NCI-H748 (cell line): ENCODE data around the gene EVA1A.

ENCODE experiments used
- DNase-seq: peaks from one replicate; lab custom pipeline; 2025; ENCODE audit not compliant: unreplicated experiment; lab: John Stamatoyannopoulos, UW

The EVA1A gene

GRCh38 chr2:75545387-75545786, 15.4 kb downstream of the EVA1A start:
- no peak for DNase-seq

DNA sequence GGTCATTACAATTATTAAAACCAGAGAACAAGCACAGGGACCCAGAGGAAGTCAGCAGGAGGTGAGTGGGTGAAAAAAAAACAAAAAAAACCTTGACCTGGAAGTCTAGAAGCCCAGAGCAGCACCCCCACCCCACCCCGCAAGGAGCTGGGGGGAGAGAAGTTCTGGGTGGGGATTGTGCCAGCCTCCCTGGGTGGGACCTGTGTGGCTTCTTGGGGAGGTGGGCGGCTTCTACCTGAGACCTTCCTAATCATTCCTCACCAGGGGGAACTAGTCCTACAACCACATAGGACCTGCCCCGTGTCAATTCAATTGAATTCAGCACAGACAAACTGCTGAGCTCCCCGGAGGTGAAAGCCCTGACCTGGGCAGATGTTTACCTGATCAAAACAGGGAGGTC, 17.3 kb downstream of the EVA1A start:
- no peak for DNase-seq

DNA sequence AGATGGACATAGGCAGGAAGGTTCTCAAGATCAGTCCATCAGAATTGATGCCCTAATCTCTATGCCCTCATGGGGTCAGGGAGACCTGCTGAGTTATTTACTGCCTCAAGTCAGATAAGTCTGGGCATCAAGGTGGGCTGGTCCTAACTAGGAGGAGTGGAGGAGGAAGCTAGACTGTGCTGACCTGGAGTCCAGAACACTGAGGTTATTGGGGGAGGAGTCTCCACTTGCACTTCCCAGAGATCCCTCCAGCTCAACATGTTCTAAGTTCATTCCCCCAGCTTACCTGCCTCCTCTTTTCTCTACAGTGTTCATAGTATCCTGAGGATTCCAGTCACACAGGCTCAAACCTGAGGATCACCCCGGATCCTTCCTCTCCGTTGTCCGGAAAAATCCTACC, 19.3 kb downstream of the EVA1A start:
- DNase-seq, result no peak

GRCh38 chr2:75540994-75541393, 19.7 kb downstream of the EVA1A start:
- DNase-seq, result no peak

- no peak for DNase-seq
Observed at GRCh38 chr2:75539955-75540716, 20.6 kb downstream of the EVA1A start.

DNA sequence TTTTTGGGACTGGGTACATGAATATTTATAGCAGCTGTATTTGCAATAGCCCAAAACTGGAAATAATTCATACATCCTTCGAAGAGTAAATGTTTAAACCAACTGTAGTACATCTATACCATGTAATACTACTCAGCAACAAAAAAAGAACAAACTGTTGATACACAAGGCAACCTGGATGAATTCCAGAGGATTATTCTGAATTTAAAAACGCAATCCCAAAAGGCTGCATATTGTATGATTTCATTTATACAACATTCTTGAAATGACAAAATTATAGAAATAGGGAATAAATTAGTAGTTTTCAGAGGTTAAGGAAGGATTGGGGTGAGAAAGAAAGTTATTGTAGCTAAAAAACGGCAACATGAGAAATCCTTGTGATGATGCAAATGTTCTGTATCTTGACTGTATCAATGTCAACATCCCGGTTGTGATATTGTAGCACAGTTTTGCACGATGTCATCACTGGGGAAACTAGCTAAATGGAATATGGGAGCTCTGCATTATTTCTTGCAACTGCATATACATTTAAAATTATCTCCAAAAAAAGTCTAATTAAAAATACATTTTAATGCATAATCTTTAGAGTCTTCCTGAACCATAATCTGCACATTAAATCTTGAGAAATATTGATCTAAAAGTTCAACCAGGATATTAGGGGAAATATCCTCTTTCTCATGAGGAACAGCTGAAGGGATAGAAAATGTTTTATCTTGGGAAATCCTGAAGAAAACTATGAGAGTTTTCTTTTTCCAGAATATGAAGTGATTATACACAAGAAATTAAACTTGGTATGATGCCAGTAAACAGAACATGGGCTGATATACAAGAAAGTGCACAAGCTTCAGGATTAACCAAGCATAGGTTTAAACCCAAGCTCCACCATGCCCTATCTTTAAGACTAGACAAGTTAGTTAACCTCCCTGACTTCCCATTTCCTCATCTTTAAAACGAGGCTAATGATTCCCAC, 21.9 kb downstream of the EVA1A start:
- no peak for DNase-seq

DNA sequence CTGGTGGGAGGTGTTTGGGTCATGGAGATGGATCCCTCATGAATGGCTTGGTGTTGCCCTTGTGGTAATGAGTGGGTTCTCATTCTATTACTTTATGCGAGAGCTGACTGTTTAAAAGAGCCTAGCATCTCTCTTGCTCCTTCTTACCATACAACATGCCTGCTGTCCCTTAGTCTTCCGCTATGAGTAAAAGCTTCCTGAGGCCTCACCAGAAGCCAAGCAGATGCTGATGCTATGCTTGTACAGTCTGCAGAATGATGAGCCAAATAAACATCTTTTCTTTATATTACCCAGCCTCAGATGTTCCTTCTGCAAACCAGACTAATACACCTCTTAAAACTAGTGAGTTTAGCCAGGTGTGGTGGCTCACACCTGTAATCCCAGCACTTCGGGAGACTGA, 23.1 kb downstream of the EVA1A start:
- no peak for DNase-seq

GRCh38 chr2:75533135-75533534, 27.6 kb downstream of the EVA1A start:
- DNase-seq, result no peak

DNA sequence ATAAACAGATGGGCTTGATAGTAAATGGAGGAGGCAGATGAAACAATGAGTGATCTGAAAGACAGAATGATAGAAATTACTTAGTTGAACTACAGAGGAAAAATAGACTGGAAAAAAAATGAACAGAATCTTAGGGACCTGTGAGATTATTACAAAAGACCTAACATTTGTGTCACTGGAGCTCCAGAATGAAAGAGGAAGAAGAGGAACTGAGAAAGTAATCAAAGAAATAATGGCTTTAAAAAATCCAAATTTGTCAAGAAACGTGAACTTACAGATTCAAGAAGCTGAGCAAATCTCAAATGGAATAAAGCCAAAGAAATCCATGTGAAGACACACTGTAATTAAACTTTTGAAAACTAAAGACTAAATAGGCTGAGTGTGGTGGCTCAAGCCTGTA, 28.3 kb downstream of the EVA1A start:
- no peak for DNase-seq

DNA sequence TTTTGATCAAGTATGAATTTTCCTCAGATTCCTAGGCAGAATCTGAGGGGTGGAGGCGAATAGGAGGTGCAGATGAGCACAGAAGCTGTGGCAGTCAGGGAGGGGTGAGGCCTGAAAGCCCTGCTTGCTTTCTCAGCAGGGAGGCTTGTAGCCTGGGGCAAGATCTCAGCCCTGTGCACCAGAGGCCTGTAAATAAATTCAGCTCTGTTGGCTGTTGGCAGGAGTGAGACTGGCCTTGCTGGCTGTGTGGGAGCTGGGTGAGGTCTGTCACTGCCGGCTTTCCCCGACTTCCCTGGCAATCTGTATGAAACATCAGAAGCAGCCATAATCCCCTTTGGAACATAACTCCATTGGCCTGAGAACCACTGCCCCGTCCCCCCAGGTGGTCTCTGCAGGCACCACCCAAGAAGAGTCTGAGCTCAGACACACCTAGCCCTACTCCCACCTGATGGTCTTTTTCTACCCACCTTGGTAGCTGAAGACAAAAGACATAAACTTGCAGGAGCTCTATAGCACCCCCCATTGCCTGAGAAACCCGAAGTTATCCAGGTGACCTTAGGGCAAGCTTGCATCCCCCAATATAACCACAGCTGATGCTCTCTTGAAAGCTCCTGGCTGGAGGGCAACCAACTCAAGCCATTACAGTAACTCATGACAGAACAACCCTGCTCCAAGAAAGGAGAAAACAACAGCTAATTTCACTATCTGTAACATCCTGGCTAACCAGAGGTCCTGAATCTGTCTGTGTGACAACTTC, 32.3 kb downstream of the EVA1A start:
- peak; percentile 21 for DNase-seq

DNA sequence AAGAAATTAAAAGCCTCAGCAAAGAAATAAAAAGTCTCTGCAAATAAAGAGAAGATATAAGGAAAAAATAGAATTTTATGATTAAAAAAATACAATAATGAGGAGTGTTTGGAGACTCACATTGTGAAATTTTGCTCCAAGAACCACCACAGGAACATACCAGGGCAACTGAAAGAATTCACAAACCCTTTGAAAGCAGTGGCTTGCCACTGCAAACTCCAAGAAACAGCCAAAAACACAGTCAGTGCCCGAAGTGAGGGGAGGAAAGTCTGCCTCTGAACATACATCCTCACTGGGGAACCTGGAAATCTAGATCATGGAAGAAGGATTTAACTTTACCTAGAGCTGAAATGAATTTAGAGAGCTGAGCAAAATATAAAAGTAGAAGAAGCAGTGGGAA, 33.1 kb downstream of the EVA1A start:
- DNase-seq, result no peak

- no peak for DNase-seq
Observed at GRCh38 chr2:75526842-75527241, 33.9 kb downstream of the EVA1A start.

- DNase-seq, result no peak
Observed at GRCh38 chr2:75525434-75526310, 35.1 kb downstream of the EVA1A start.

DNA sequence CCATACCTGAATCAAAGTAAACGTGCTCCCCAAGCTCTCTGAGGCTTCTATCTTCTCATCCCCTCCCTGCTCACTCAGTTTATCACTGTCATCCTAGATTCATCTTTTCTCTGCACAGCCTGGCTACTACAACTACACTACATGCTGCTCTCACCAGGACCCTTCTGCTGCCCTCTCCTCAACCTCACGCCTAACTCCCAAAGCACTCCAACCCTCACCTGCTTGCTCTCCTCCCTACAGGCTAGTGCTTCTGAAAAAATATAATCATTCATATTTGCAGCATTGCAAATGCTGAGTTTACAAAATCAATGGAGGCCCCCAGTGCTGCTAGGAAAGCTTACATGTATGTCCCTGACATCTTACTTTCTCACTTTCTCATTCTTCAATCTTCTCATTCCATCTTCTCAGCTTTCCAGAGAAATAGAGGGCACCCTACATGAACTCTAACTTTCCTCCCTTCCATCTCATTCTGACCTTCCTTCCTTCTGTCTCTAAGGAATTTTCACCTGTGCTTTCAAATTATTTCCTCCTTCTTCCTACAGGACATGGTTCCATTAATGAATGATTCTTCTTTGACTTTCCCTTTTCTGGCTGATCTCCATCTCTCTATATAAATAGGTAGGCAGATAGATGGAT, 36.3 kb downstream of the EVA1A start:
- no peak for DNase-seq

DNA sequence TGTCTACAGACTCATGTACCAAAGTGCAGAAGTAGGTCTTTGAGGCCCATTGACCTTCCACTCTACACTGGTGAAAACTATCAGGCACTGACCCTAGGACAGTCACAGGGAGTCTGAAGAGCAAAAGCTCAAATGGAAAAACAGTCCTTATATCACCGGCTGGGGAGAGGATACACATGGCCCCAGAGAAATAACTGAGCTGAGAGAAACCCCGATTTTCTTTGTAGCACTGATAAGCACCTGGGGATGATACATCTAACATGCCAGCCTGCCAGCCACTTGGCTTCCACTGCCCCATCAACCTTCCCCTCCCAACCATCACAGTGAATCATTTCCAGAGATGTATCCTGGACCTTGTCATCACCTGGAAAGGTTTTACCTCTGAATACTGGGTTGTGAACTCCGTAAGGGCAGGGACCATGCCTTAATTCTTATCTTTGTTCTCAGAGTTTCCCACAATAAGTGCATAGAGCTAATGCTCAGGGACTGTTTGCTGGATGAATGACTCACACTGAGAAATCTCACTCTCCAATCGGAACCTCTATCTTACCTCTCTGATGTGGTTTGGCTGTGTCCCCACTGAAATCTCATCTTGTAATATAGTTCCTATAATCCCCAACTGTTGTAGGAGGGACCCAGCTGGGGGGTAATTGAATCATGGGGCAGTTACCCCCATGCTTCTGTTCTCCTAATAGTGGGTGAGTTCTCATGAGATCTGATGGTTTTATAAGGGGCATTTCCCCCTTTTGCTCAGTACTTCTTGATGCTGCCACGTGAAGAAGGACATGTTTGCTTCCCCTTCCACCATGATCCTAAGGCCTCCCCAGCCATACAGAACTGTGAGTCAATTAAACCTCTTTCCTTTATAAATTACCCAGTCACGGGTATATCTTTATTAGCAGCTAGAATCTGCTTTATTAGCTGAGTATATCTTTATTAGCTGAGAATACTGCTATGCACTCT, 37.1 kb downstream of the EVA1A start:
- DNase-seq, result no peak

DNA sequence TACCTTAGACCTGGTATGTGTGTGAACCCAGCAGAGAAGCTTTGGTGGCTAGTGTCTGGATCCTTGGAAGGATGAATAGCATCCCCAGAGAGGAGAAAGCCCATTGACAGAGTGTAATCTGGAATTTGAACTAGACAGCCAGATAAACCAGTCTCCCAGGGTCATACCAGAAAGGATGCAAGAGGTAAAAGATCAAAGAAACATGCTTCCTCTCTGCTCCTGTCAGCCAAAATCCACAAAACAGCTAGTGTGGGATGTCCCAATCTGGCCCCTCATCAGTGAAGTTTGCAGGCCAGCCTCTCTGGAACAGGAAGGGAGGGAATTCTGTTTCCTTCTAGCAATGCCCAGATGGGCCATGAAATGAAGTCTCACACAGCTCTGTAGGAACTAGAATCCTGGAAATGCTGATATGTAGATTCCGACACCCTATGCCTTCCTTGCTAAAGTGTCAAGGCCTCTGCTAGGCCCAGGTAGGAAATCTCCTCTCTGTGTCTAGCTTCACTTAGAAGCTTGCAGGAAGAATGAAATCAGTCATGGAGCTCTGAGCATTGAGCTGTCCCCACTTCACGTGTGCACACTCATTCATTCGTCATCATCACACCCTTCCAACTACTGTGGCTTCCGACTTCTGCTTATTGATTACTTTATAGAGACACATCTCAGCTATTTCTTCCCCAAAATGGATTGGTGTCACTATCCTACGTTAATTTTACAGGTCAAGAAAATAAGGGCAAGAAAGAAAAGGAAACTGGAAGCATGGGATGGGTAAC, 38.0 kb downstream of the EVA1A start:
- DNase-seq, result no peak

GRCh38 chr2:75521225-75521872, 39.4 kb downstream of the EVA1A start:
- no peak for DNase-seq

GRCh38 chr2:75519843-75520242, 40.9 kb downstream of the EVA1A start:
- no peak for DNase-seq
